Measurements from ENCODE around the gene EYA4. TPM values are rescaled to one million over a fixed set of nuclear protein-coding genes. Genes with fewer than 3 reads are reported as not detected.

The EYA4 gene
- total RNA-seq, 3 donors from 2014 or later, result 0.33 to 4.2 (median 0.44) TPM

- no peaks in the 10 kb centered on the region for H3K36me3 ChIP-seq
- DNase-seq (ENCODE audit: low spot score in 2 of 2), result no peak
- H3K27me3 ChIP-seq, result no peaks in the 10 kb centered on the region
- intact Hi-C loops (cut with DNase I; ENCODE audit: low total_unique reads), result no loop called here
- H3K27ac ChIP-seq, result no peak overlapping the region
- H3K4me3 ChIP-seq, result no peak overlapping the region
- H3K9me3 ChIP-seq, result peaks cover 8 to 18% of the 10 kb centered on the region in 2 donors
- H3K4me1 ChIP-seq, result no peaks in the 10 kb centered on the region
- TF ChIP-seq CTCF (IDR thresholded peaks at IDR 0.05) (no peak), POLR2A (IDR thresholded peaks at IDR 0.05) (no peak), POLR2AphosphoS5 (IDR thresholded peaks at IDR 0.05) (no peak)
Observed at GRCh38 chr6:133559926-133560325, 318.8 kb downstream of the EYA4 start.

- intact Hi-C loops (cut with DNase I; ENCODE audit: low total_unique reads), result no loop called here
- H3K27ac ChIP-seq, result no peak overlapping the region
- no peak for DNase-seq (ENCODE audit: low spot score in 2 of 2)
- H3K27me3 ChIP-seq, result no peaks in the 10 kb centered on the region
- no peak for TF ChIP-seq POLR2AphosphoS5 (IDR thresholded peaks at IDR 0.05)
- no peak for TF ChIP-seq POLR2A (IDR thresholded peaks at IDR 0.05)
- TF ChIP-seq CTCF (IDR thresholded peaks at IDR 0.05), result no peak
- H3K4me1 ChIP-seq, result no peaks in the 10 kb centered on the region
- H3K4me3 ChIP-seq, result no peak overlapping the region
- no peaks in the 10 kb centered on the region for H3K9me3 ChIP-seq
- no peaks in the 10 kb centered on the region for H3K36me3 ChIP-seq
Observed at GRCh38 chr6:133567636-133568035, 326.5 kb downstream of the EYA4 start.

- intact Hi-C loops (cut with DNase I; ENCODE audit: low total_unique reads), result no loop called here
- no peak for TF ChIP-seq POLR2AphosphoS5 (IDR thresholded peaks at IDR 0.05)
- peak; percentile 70 to 84 (median 83) for TF ChIP-seq CTCF (IDR thresholded peaks at IDR 0.05)
- peak overlapping the region; percentile 27 to 58 (median 28) for H3K4me3 ChIP-seq
- DNase-seq (ENCODE audit: low spot score in 2 of 2), result no peak
- H3K36me3 ChIP-seq, result no peaks in the 10 kb centered on the region
- no peaks in the 10 kb centered on the region for H3K4me1 ChIP-seq
- no peaks in the 10 kb centered on the region for H3K9me3 ChIP-seq
- H3K27ac ChIP-seq, result no peak overlapping the region
- H3K27me3 ChIP-seq, result no peaks in the 10 kb centered on the region
Observed at GRCh38 chr6:133568970-133569889, 328.1 kb downstream of the EYA4 start.

GRCh38 chr6:133571681-133572080 lies 330.5 kb downstream of the EYA4 start:
- H3K9me3 ChIP-seq, result no peaks in the 10 kb centered on the region
- H3K27me3 ChIP-seq, result no peaks in the 10 kb centered on the region
- intact Hi-C loops (cut with DNase I; ENCODE audit: low total_unique reads), result no loop called here
- H3K4me3 ChIP-seq, result no peak overlapping the region
- H3K4me1 ChIP-seq, result no peaks in the 10 kb centered on the region
- no peak overlapping the region for H3K27ac ChIP-seq
- H3K36me3 ChIP-seq, result no peaks in the 10 kb centered on the region
- TF ChIP-seq CTCF (IDR thresholded peaks at IDR 0.05) (no peak), POLR2AphosphoS5 (IDR thresholded peaks at IDR 0.05) (no peak), POLR2A (IDR thresholded peaks at IDR 0.05) (no peak)
- DNase-seq (ENCODE audit: low spot score in 2 of 2), result no peak

- H3K27ac ChIP-seq, result no peak overlapping the region
- intact Hi-C loops (cut with DNase I; ENCODE audit: low total_unique reads), result no loop called here
- no peak for DNase-seq (ENCODE audit: low spot score in 2 of 2)
- no peaks in the 10 kb centered on the region for H3K27me3 ChIP-seq
- no peaks in the 10 kb centered on the region for H3K4me1 ChIP-seq
- no peaks in the 10 kb centered on the region for H3K36me3 ChIP-seq
- no peaks in the 10 kb centered on the region for H3K9me3 ChIP-seq
- no peak overlapping the region for H3K4me3 ChIP-seq
- TF ChIP-seq POLR2AphosphoS5 (IDR thresholded peaks at IDR 0.05), result no peak
- no peak for TF ChIP-seq CTCF (IDR thresholded peaks at IDR 0.05)
- TF ChIP-seq POLR2A (IDR thresholded peaks at IDR 0.05), result no peak
Observed at GRCh38 chr6:133577851-133578250, 336.7 kb downstream of the EYA4 start.

Data from breast epithelium (tissue), 4 donors.